CD4-positive, CD25-positive, alpha-beta regulatory T cell (primary cell): ENCODE measurements around the gene ENTPD5. TPM values are rescaled to one million over a fixed set of nuclear protein-coding genes. Genes with fewer than 3 reads are reported as not detected.

Source experiments
- polyA plus RNA-seq, 4 donors: library from polyadenylated mRNA; unstranded; fragments of 300-500 nt; fragmentation: Illumina TruSeq; gene quantifications; one replicate each; pipeline ENCODE4 v1.2.3, GENCODE V29; 2021
- total RNA-seq: library from RNA; stranded (reverse); gene quantifications from one replicate; pipeline ENCODE4 v1.2.3, GENCODE V29; 2022

ENTPD5 gene
- total and polyA plus RNA-seq, 5 donors from 2014 or later, result 2.9 to 8.0 (median 3.7) TPM

Other genes starting within 250 kb of the ENTPD5 start
- gene PTGR2, start 167.5 kb downstream of the ENTPD5 start, total RNA-seq, result 1.1 TPM
- gene PTGR2, start 167.5 kb downstream of the ENTPD5 start, polyA plus RNA-seq, result 1 to 10 TPM in 3 of 4 donors, under 1 TPM in 1; 0.98 to 2.8 (median 1.3) TPM
- 93.2 TPM for gene ZNF410, start 132.4 kb downstream of the ENTPD5 start, total RNA-seq
- gene ZNF410, start 132.4 kb downstream of the ENTPD5 start, polyA plus RNA-seq, result 10 to 100 TPM; 76.8 to 89.0 (median 79.9) TPM
- gene FAM161B, start 69.2 kb downstream of the ENTPD5 start, total RNA-seq, result 4.6 TPM
- 1 to 10 TPM; 1.0 to 2.0 (median 1.5) TPM for gene FAM161B, start 69.2 kb downstream of the ENTPD5 start, polyA plus RNA-seq
- 26.6 TPM for gene COQ6, start 69.0 kb downstream of the ENTPD5 start, total RNA-seq
- gene COQ6, start 69.0 kb downstream of the ENTPD5 start, polyA plus RNA-seq, result 10 to 100 TPM; 12.7 to 29.5 (median 22.2) TPM
- 1.6 TPM for gene BBOF1, start 61 bp upstream of the ENTPD5 start, total RNA-seq
- gene BBOF1, start 61 bp upstream of the ENTPD5 start, polyA plus RNA-seq, result 1 to 10 TPM in 2 of 4 donors, under 1 TPM in 2; 0.59 to 2.4 (median 1.3) TPM
- 8.5 TPM for gene ALDH6A1, start 65.2 kb upstream of the ENTPD5 start, total RNA-seq
- gene ALDH6A1, start 65.2 kb upstream of the ENTPD5 start, polyA plus RNA-seq, result 10 to 100 TPM; 22.0 to 31.1 (median 23.2) TPM
- gene LIN52, start 65.7 kb upstream of the ENTPD5 start, total RNA-seq, result 11.1 TPM
- 10 to 100 TPM; 12.5 to 14.9 (median 14.4) TPM for gene LIN52, start 65.7 kb upstream of the ENTPD5 start, polyA plus RNA-seq
- gene VSX2, start 220.2 kb upstream of the ENTPD5 start, total RNA-seq, result not detected
- under 1 TPM in 1 of 4 donors, not detected in 3; 0.08 TPM for gene VSX2, start 220.2 kb upstream of the ENTPD5 start, polyA plus RNA-seq